Loucy (cell line): ENCODE data around the gene RUVBL1.

Experiments
- CTCF ChIP-seq: fragments of 200-600 bp; sonication (generic); conservative IDR thresholded peaks from 2 replicates; pipeline ENCODE4 v1.5.1; 2014; ENCODE audit warnings: mild to moderate bottlenecking, antibody characterized with exemption, low read length
- EZH2phosphoT487 ChIP-seq: fragments of 200-600 bp; IDR thresholded peaks from 2 replicates; pipeline ENCODE4 v1.6.1; 2018; ENCODE audit warnings: antibody characterized with exemption, mild to moderate bottlenecking, moderate library complexity, borderline replicate concordance

DNA sequence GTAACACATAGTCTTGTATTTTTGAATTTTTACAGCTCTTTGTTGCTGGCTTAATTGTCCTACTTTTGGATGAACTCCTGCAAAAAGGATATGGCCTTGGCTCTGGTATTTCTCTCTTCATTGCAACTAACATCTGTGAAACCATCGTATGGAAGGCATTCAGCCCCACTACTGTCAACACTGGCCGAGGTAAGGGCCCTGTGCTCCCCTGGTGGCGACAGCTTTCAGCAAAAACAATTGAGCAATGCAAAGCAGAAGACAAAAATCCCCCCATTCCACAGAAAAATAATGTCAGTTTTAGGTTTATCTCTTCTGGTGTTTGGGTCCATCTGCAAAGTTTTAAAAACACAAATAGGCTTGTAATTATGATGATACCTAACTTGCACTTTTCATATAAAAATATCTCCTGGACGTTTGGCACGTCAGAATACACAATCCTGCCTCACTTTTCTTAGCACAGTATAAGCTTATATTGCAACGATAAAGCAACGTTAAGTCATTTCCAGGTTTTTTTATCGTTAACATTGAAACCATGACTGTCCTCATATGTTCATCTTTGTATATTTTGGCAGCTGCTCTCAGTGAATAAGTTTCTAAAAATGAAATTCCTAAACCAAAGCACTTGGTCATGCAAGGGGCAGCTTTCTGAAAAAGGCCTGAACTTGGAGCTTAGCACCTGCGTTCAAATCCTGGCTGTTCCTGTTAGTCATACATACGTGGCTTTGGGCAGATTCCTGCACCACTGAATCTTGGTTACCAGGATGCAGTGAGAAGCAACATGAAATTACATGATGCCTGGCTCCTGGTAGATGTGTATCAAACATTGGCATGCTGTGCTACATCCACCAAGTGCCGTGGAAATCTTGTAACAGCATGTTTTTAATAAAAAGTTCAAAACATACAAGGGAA, 62.9 kb downstream of the RUVBL1 start:
- TF ChIP-seq CTCF (no peak), EZH2phosphoT487 (no peak)
